ENCODE measurements around the gene BFSP2. TPM values are rescaled to one million over a fixed set of nuclear protein-coding genes. Genes with fewer than 3 reads are reported as not detected.
A peak's percentile ranks its signal among the peaks of the same experiment; 100 is the strongest.

The BFSP2 gene
- total and polyA plus RNA-seq, 2 of the 13 experiments (the other 11 are each of a cell fraction or from before 2014, with no cell fraction given) = not detected

GRCh38 chr3:133468251-133468721, 68.4 kb downstream of the BFSP2 start:
- Histone ChIP-seq H3K4me2 (ENCODE audit: low read depth, low read length) (no peak overlapping the region), H3K9ac (ENCODE audit: insufficient read depth, low read depth, low read length) (no peak overlapping the region), H3K4me3 (replicated peaks in 1 of 3; ENCODE audit: insufficient read depth in 1 of 3, low read depth in 2 of 3, low read length in 3 of 3) (no peak overlapping the region), H3K79me2 (ENCODE audit: insufficient read depth, low read length) (no peaks in the 10 kb centered on the region), H3K36me3 (replicated peaks in 1 of 2; ENCODE audit: control insufficient read depth in 1 of 2, insufficient read depth in 2 of 2, low read length in 2 of 2) (no peaks in the 10 kb centered on the region), H3K4me1 (ENCODE audit: insufficient read depth, low read length) (peaks cover 33% of the 10 kb centered on the region), H3K27ac (ENCODE audit: extremely low read length, insufficient read depth, low read length) (no peak overlapping the region), H4K20me1 (ENCODE audit: insufficient read depth, low read length) (no peaks in the 10 kb centered on the region), H3K27me3 (ENCODE audit: control insufficient read depth in 1 of 2, insufficient read depth in 2 of 2, low read length in 2 of 2) (no peaks in the 10 kb centered on the region), H2AFZ (ENCODE audit: low read length) (no peak overlapping the region), H3K9me3 (ENCODE audit: low read length) (no peaks in the 10 kb centered on the region)
- WGBS (ENCODE audit: low lambda C conversion rate) = 28% methylated on average over 3 of the region's 3 CpGs
- intact Hi-C loops (cut with micrococcal nuclease; ENCODE audit: unreplicated experiment) (no loop called here), in situ Hi-C loops (cut with HindIII; ENCODE audit: extremely low pct_ligation_motif_present, low pct_unique_long_range_greater_than_20kb) (loop anchor here (10.0 kb wide), 1 partner anchor 107 kb away; the partner anchor contains the start of gene CDV3)
- ATAC-seq = no peak
- TF ChIP-seq ZNF564 (CRISPR knock-in tag; IDR thresholded peaks at IDR 0.05) = no peak
- no peak for TF ChIP-seq ZNF558 (CRISPR knock-in tag; IDR thresholded peaks at IDR 0.05; ENCODE audit: borderline replicate concordance)
- no peak for TF ChIP-seq ZBTB38 (CRISPR knock-in tag; IDR thresholded peaks at IDR 0.05)
- DNase-seq (ENCODE audit: low spot score) = no peak
- POLR2A ChIA-PET = interaction anchor here (1.5 to 2.5 kb wide), 4 partner anchors 9 to 139 kb away, joined by 3 to 16 read pairs (median 5); partner anchors contain the start of gene CDV3
- no TSS peak for BruUV-seq (replicated peaks)
- CTCF ChIA-PET (ENCODE audit: low intra/inter-chr PET ratio, low total read pairs) = no interaction called here
- no peak for FAIRE-seq

- peak; percentile 98 for FAIRE-seq
- Histone ChIP-seq H3K4me2 (ENCODE audit: low read depth, low read length) (peak overlapping the region; percentile 63), H4K20me1 (ENCODE audit: insufficient read depth, low read length) (no peaks in the 10 kb centered on the region), H2AFZ (ENCODE audit: low read length) (no peak overlapping the region), H3K79me2 (ENCODE audit: insufficient read depth, low read length) (no peaks in the 10 kb centered on the region), H3K36me3 (replicated peaks in 1 of 2; ENCODE audit: control insufficient read depth in 1 of 2, insufficient read depth in 2 of 2, low read length in 2 of 2) (no peaks in the 10 kb centered on the region), H3K27ac (ENCODE audit: extremely low read length, insufficient read depth, low read length) (peak overlapping the region; percentile 26), H3K9me3 (ENCODE audit: low read length) (no peaks in the 10 kb centered on the region), H3K4me3 (replicated peaks in 1 of 3; ENCODE audit: insufficient read depth in 1 of 3, low read depth in 2 of 3, low read length in 3 of 3) (peak overlapping the region in 1 of 3 experiments; percentile 37; a peak in 2 of 6 replicates), H3K4me1 (ENCODE audit: insufficient read depth, low read length) (peaks cover 42% of the 10 kb centered on the region), H3K27me3 (ENCODE audit: control insufficient read depth in 1 of 2, insufficient read depth in 2 of 2, low read length in 2 of 2) (no peaks in the 10 kb centered on the region), H3K9ac (ENCODE audit: insufficient read depth, low read depth, low read length) (no peak overlapping the region)
- in situ Hi-C loops (cut with HindIII; ENCODE audit: extremely low pct_ligation_motif_present, low pct_unique_long_range_greater_than_20kb) = loop anchor here (10.0 kb wide), 1 partner anchor 106 kb away; the partner anchor contains the start of gene CDV3
- WGBS (ENCODE audit: low lambda C conversion rate) = 0% methylated on average over 6 of the region's 7 CpGs
- intact Hi-C loops (cut with micrococcal nuclease; ENCODE audit: unreplicated experiment) = no loop called here
- ATAC-seq = peak; percentile 95
- no TSS peak for BruUV-seq (replicated peaks)
- DNase-seq (ENCODE audit: low spot score) = peak; percentile 91
- CTCF ChIA-PET (ENCODE audit: low intra/inter-chr PET ratio, low total read pairs) = no interaction called here
- POLR2A ChIA-PET = interaction anchor here (0.5 to 2.5 kb wide), 8 partner anchors 10 to 138 kb away, joined by 3 to 16 read pairs (median 3); partner anchors contain the start of gene CDV3
- TF ChIP-seq ZKSCAN8 (CRISPR knock-in tag; IDR thresholded peaks at IDR 0.05; ENCODE audit: borderline replicate concordance) (0 out of 2 replicates have a peak, but pooled peaks have one; percentile 20), STAT6 (CRISPR knock-in tag; IDR thresholded peaks at IDR 0.05; ENCODE audit: borderline replicate concordance) (0 out of 2 replicates have a peak, but pooled peaks have one; percentile 40), PTBP1 (IDR thresholded peaks at IDR 0.05; ENCODE audit: low read depth, low read length, poor library complexity, severe bottlenecking) (no peak), ZNF616 (CRISPR knock-in tag; IDR thresholded peaks at IDR 0.05; ENCODE audit: low read depth) (no peak), JUND (CRISPR knock-in tag; IDR thresholded peaks at IDR 0.05) (peak; percentile 69; the same call in 1 of the 2 replicates), MTA1 (CRISPR knock-in tag; IDR thresholded peaks at IDR 0.05; ENCODE audit: borderline replicate concordance) (peak; percentile 63; the same call in 1 of the 2 replicates), ZNF772 (CRISPR knock-in tag; IDR thresholded peaks at IDR 0.05) (peak; percentile 42; the same call in 1 of the 2 replicates), SAP130 (CRISPR knock-in tag; IDR thresholded peaks at IDR 0.05; ENCODE audit: low read depth) (peak; percentile 51), ESRRA (CRISPR knock-in tag; IDR thresholded peaks at IDR 0.05; ENCODE audit: low read depth) (peak; percentile 54; the same call in 1 of the 2 replicates), MIXL1 (CRISPR knock-in tag; IDR thresholded peaks at IDR 0.05) (0 out of 2 replicates have a peak, but pooled peaks have one; percentile 40), ZNF556 (CRISPR knock-in tag; IDR thresholded peaks at IDR 0.05; ENCODE audit: borderline replicate concordance) (0 out of 2 replicates have a peak, but pooled peaks have one; percentile 51), FLYWCH1 (CRISPR knock-in tag; IDR thresholded peaks at IDR 0.05) (no peak), KLF6 (CRISPR knock-in tag; IDR thresholded peaks at IDR 0.05) (no peak)
Observed at GRCh38 chr3:133469140-133469731, 69.4 kb downstream of the BFSP2 start.
